SK-N-DZ (cell line): ENCODE measurements around the gene PPRC1.

Source experiments
- DNase-seq: peaks from one replicate; pipeline ENCODE4 v3.0.0-alpha.2; 2015; ENCODE audit warnings: low spot score

The PPRC1 gene

GRCh38 chr10:102119417-102120141, 13.3 kb upstream of the PPRC1 start:
- peak; percentile 64 for DNase-seq

GRCh38 chr10:102120142-102120990, 12.5 kb upstream of the PPRC1 start, which contains the start of gene LDB1:
Gene LDB1, minus strand, starts transcription at chr10:102120368. Its CDS starts 258 bp downstream, at chr10:102120110.
- peak; percentile 92 for DNase-seq

- peak; percentile 93 for DNase-seq
Measured at GRCh38 chr10:102120991-102121738, 11.7 kb upstream of the PPRC1 start.

- DNase-seq, result peak; percentile 70
Measured at GRCh38 chr10:102121739-102122372, 11.0 kb upstream of the PPRC1 start.

GRCh38 chr10:102122450-102122849, 10.4 kb upstream of the PPRC1 start:
- DNase-seq, result no peak

- DNase-seq, result no peak
Measured at GRCh38 chr10:102123223-102123622, 9.6 kb upstream of the PPRC1 start.

- no peak for DNase-seq
Measured at GRCh38 chr10:102131286-102132170, 1.3 kb upstream of the PPRC1 start.

- DNase-seq, result no peak
Measured at GRCh38 chr10:102132193-102132562, 662 bp upstream of the PPRC1 start.

- DNase-seq, result peak; percentile 77
Measured at GRCh38 chr10:102133373-102134195, 744 bp downstream of the PPRC1 start.

GRCh38 chr10:102134416-102134815, 1.6 kb downstream of the PPRC1 start:
- no peak for DNase-seq

- DNase-seq, result no peak
Measured at GRCh38 chr10:102135956-102136526, 3.2 kb downstream of the PPRC1 start.

- DNase-seq, result no peak
Measured at GRCh38 chr10:102139281-102140110, 6.7 kb downstream of the PPRC1 start.

GRCh38 chr10:102140218-102140617, 7.4 kb downstream of the PPRC1 start:
- DNase-seq, result no peak

- DNase-seq, result no peak
Measured at GRCh38 chr10:102140913-102141540, 8.2 kb downstream of the PPRC1 start.

GRCh38 chr10:102141583-102142107, 8.8 kb downstream of the PPRC1 start:
- DNase-seq, result no peak

GRCh38 chr10:102146971-102147428, 14.2 kb downstream of the PPRC1 start:
- no peak for DNase-seq

- DNase-seq, result no peak
Measured at GRCh38 chr10:102147561-102147960, 14.7 kb downstream of the PPRC1 start.
